Measurements from ENCODE around the gene PAPLN. TPM values are rescaled to one million over a fixed set of nuclear protein-coding genes. Genes with fewer than 3 reads are reported as not detected.
A peak's percentile ranks its signal among the peaks of the same experiment; 100 is the strongest.

The PAPLN gene
- total RNA-seq, 6 experiments from 2014 or later = 1.5 to 3.0 (median 2.3) TPM

GRCh38 chr14:73269729-73270531, 32.6 kb downstream of the PAPLN start:
- H3K9me3 Mint-ChIP-seq = no peaks in the 10 kb centered on the region
- peak overlapping the region; percentile 60; the same call in 1 of the 2 replicates for H3K4me3 Mint-ChIP-seq
- H3K4me1 Mint-ChIP-seq (ENCODE audit: low read depth) = 0 out of 2 replicates have a peak, but pooled peaks cover 5% of the 10 kb centered on the region
- H3K27ac Mint-ChIP-seq = peak overlapping the region; percentile 12; the same call in 1 of the 2 replicates
- H3K27me3 Mint-ChIP-seq (ENCODE audit: insufficient read depth) = peaks cover 2% of the 10 kb centered on the region; the same call in 1 of the 2 replicates
- peaks cover 7% of the 10 kb centered on the region; the same call in 1 of the 2 replicates for H3K36me3 Mint-ChIP-seq (ENCODE audit: low read depth)
- no peak for TF ChIP-seq CTCF (IDR thresholded peaks at IDR 0.05)
- DNase-seq = no peak

- TF ChIP-seq CTCF (IDR thresholded peaks at IDR 0.05) = no peak
- DNase-seq = no peak
- Mint-ChIP-seq H3K27me3 (ENCODE audit: insufficient read depth) (peaks cover 6% of the 10 kb centered on the region), H3K9me3 (no peaks in the 10 kb centered on the region), H3K36me3 (ENCODE audit: low read depth) (peaks cover 19% of the 10 kb centered on the region; the same call in 1 of the 2 replicates), H3K27ac (no peak overlapping the region), H3K4me3 (no peak overlapping the region), H3K4me1 (ENCODE audit: low read depth) (0 out of 2 replicates have a peak, but pooled peaks cover 5% of the 10 kb centered on the region)
These were observed 35.1 kb downstream of the PAPLN start for GRCh38 chr14:73272393-73272792.

GRCh38 chr14:73273799-73274198, 36.5 kb downstream of the PAPLN start:
- Mint-ChIP-seq H3K4me1 (ENCODE audit: low read depth) (0 out of 2 replicates have a peak, but pooled peaks cover 5% of the 10 kb centered on the region), H3K36me3 (ENCODE audit: low read depth) (peaks cover 19% of the 10 kb centered on the region; the same call in 1 of the 2 replicates), H3K27me3 (ENCODE audit: insufficient read depth) (peaks cover 4% of the 10 kb centered on the region), H3K27ac (no peak overlapping the region), H3K9me3 (no peaks in the 10 kb centered on the region), H3K4me3 (no peak overlapping the region)
- no peak for DNase-seq
- TF ChIP-seq CTCF (IDR thresholded peaks at IDR 0.05) = no peak

- no peak for DNase-seq
- H3K36me3 Mint-ChIP-seq (ENCODE audit: low read depth) = peaks cover 18% of the 10 kb centered on the region
- no peak for TF ChIP-seq CTCF (IDR thresholded peaks at IDR 0.05)
- peaks cover 4% of the 10 kb centered on the region for H3K27me3 Mint-ChIP-seq (ENCODE audit: insufficient read depth)
- H3K4me1 Mint-ChIP-seq (ENCODE audit: low read depth) = peaks cover 7% of the 10 kb centered on the region
- no peak overlapping the region for H3K4me3 Mint-ChIP-seq
- H3K27ac Mint-ChIP-seq = no peak overlapping the region
- H3K9me3 Mint-ChIP-seq = no peaks in the 10 kb centered on the region
These were observed 39.5 kb downstream of the PAPLN start for GRCh38 chr14:73276836-73277235.

- no peak for TF ChIP-seq CTCF (IDR thresholded peaks at IDR 0.05)
- Mint-ChIP-seq H3K27ac (no peak overlapping the region), H3K4me3 (no peak overlapping the region), H3K9me3 (no peaks in the 10 kb centered on the region), H3K36me3 (ENCODE audit: low read depth) (peaks cover 22% of the 10 kb centered on the region), H3K4me1 (ENCODE audit: low read depth) (peaks cover 12% of the 10 kb centered on the region), H3K27me3 (ENCODE audit: insufficient read depth) (peaks cover 4% of the 10 kb centered on the region)
- DNase-seq = no peak
These were observed 40.1 kb downstream of the PAPLN start for GRCh38 chr14:73277376-73277775.
